ENCODE measurements around the gene DVL1. TPM values are rescaled to one million over a fixed set of nuclear protein-coding genes. Genes with fewer than 3 reads are reported as not detected.

Gene DVL1
- total and polyA plus RNA-seq, 12 donors, result 64.7 to 153 (median 79.7) TPM

- 76 to 80% methylated on average over 14 to 15 of the region's 15 CpGs for WGBS, 2 donors
- H3K27ac ChIP-seq, result no peak overlapping the region
- no peak for TF ChIP-seq CTCF (IDR thresholded peaks at IDR 0.05)
- peaks cover 0 to 32% (median 16%) of the 10 kb centered on the region in 9 donors for H3K36me3 ChIP-seq
- no peaks in the 10 kb centered on the region for H3K27me3 ChIP-seq
- H3K9me3 ChIP-seq, result no peaks in the 10 kb centered on the region
- ATAC-seq (no peak), DNase-seq (no peak)
- peaks cover 19 to 65% (median 39%) of the 10 kb centered on the region in 9 donors for H3K4me1 ChIP-seq
- no peak overlapping the region for H3K4me3 ChIP-seq
- intact Hi-C loops (cut with DNase I), result no loop called here
Measured at GRCh38 chr1:1328254-1328653, 21.0 kb downstream of the DVL1 start.

GRCh38 chr1:1327291-1327690 is 21.9 kb downstream of the DVL1 start:
- no peaks in the 10 kb centered on the region for H3K9me3 ChIP-seq
- H3K27me3 ChIP-seq, result no peaks in the 10 kb centered on the region
- 92 to 93% methylated on average over 40 of the region's 40 CpGs for WGBS, 2 donors
- peaks cover 0 to 32% (median 16%) of the 10 kb centered on the region in 9 donors for H3K36me3 ChIP-seq
- no peak overlapping the region for H3K4me3 ChIP-seq
- ATAC-seq, result no peak
- TF ChIP-seq CTCF (IDR thresholded peaks at IDR 0.05), result no peak
- H3K4me1 ChIP-seq, result peaks cover 19 to 73% (median 46%) of the 10 kb centered on the region in 9 donors
- H3K27ac ChIP-seq, result no peak overlapping the region
- no peak for DNase-seq
- intact Hi-C loops (cut with DNase I), result no loop called here

- TF ChIP-seq CTCF (IDR thresholded peaks at IDR 0.05), result no peak
- Histone ChIP-seq H3K36me3 (peaks cover 0 to 37% (median 16%) of the 10 kb centered on the region in 9 donors), H3K27ac (peak overlapping the region; percentile 90 to 99 (median 94)), H3K4me1 (peaks cover 19 to 79% (median 54%) of the 10 kb centered on the region in 9 donors), H3K4me3 (peak overlapping the region in 9 of 10 donors; percentile 80 to 100 (median 99)), H3K27me3 (no peaks in the 10 kb centered on the region), H3K9me3 (no peaks in the 10 kb centered on the region)
- ATAC-seq (no peak), DNase-seq (no peak)
- intact Hi-C loops (cut with DNase I), result no loop called here
- WGBS, 2 donors, result 42 to 43% methylated on average over 8 of the region's 8 CpGs
Measured at GRCh38 chr1:1326075-1326605, 23.1 kb downstream of the DVL1 start.

- intact Hi-C loops (cut with DNase I), result loop anchor here in 1 of 10 donors (2.0 kb wide), 1 partner anchor 23 kb away; the partner anchor contains the start of gene DVL1
- DNase-seq, result peak; percentile 63 to 80
Measured at GRCh38 chr1:1325288-1326074, 23.7 kb downstream of the DVL1 start.

More at GRCh38 chr1:1325288-1326074, 23.7 kb downstream of the DVL1 start:
- 28 to 46% methylated on average over 16 of the region's 16 CpGs for WGBS, 2 donors
- Histone ChIP-seq H3K9me3 (no peaks in the 10 kb centered on the region), H3K36me3 (peaks cover 0 to 43% (median 16%) of the 10 kb centered on the region in 9 donors), H3K4me3 (peak overlapping the region; percentile 69 to 100 (median 98)), H3K4me1 (peaks cover 14 to 79% (median 53%) of the 10 kb centered on the region in 9 donors), H3K27me3 (no peaks in the 10 kb centered on the region), H3K27ac (peak overlapping the region; percentile 90 to 99 (median 94))
- TF ChIP-seq CTCF (IDR thresholded peaks at IDR 0.05), result no peak
- peak in 6 of 8 donors; percentile 1 to 74 (median 64) for ATAC-seq
